H4 (cell line): ENCODE data around the gene NEAT1. TPM values are rescaled to one million over a fixed set of nuclear protein-coding genes. Genes with fewer than 3 reads are reported as not detected.
A peak's percentile ranks its signal among the peaks of the same experiment; 100 is the strongest.
"Not testable (repeated sequence)": the region's sequence is repeated elsewhere in the genome, so short reads cannot be mapped to it uniquely, and the experiment has no call there.

ENCODE experiments used
- DNase-seq: peaks from one replicate; pipeline ENCODE4 v3.0.0-alpha.2; 2015; ENCODE audit warnings: low spot score
- total RNA-seq: library from RNA; depleted of rRNA; stranded (reverse); fragments of >200 nt; shearing (Covaris generic); gene quantifications from 2 replicates; pipeline ENCODE4 v1.2.3, GENCODE V29; 2014

NEAT1 gene
- total RNA-seq, 1 experiment from 2014 or later = 3.4 TPM

DNA sequence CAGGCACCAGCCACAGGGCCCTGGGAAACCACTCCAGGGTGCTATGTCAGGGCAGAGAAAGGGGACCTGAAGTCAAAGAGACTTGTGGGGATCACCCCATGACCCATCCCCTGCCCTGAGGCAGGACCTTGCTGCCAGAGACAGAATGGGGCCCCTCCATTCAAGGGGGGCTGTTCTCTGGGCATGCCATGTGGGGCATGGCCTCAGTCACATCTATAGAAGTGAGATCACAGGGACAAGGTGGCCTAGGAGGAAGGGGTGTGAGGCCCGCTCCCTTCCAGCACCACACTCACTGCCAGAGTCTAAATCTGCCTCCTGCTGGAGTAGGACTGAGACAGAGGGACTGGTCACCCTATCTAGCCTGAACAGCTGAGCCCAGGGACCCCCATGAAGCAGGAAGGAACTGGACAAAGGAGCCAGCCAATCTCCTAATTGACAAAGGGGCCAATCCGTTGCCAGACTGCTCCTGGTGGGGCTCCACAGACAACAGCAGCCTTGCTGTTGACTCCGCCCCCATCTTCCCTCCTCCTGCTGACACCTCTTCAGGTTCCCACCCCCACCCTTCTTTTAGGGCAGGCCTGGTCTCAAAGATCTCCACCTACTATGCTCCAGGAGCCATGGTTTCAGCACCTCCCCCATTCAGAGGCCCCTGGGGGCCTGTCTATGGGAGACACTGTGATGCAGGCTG, 26.0 kb downstream of the NEAT1 start:
- DNase-seq = peak; percentile 29

DNA sequence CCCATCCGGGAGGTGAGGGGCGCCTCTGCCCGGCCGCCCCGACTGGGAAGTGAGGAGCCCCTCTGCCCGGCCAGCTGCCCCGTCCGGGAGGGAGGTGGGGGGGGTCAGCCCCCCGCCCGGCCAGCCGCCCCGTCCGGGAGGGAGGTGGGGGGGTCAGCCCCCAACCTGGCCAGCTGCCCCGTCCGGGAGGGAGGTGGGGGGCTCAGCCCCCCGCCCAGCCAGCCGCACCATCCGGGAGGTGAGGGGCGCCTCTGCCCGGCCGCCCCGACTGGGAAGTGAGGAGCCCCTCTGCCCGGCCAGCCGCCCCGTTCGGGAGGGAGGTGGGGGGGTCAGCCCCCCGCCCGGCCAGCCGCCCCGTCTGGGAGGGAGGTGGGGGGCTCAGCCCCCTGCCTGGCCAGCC, 28.7 kb downstream of the NEAT1 start:
- DNase-seq = not testable (repeated sequence)

DNA sequence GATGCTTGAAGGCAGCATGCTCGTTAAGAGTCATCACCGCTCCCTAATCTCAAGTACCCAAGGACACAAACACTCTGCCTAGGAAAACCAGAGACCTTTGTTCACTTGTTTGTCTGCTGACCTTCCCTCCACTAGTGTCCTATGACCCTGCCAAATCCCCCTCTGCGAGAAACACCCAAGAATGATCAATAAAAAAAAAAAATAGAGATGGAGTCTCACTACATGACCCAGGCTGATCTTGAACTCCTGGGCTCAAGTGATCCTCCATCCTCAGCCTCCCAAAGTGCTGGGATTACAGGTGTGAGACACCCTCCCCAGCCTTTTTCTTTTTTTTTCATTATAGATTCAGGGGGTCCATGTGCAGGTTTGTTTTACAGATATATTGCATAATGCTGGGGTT, 29.7 kb downstream of the NEAT1 start:
- DNase-seq = not testable (repeated sequence)

DNA sequence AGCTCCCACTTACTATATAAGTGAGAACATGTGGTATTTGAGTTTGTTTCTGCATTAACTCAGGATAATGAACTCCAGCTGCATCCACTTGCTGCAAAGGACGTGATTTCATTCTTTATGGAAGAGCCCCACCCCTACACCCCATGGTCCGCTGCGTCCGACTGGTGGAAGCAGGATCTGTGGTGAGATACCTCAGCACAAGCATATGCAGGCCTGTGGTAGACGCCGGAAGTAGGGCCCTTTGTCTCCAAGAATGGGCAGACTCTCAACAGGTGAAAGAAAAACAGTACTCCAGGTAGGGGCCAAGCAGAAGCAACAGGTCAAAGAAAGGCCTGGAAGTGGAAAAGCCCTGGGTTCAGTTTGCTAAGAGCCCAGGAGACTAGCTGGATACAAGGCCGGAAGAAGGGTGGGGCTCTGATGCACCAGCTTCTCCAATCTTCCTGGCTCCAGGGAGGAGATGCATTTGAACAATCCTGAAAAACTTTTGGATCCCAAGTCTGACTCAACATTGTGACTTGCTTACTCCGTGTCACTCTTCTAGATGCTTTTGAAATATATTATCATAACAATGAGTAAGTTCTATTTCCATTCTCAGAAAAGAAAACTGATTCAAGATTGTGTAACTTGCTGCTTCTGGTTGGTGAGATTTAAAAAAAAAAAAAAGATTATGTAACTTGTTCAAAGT, 30.4 kb downstream of the NEAT1 start:
- no peak for DNase-seq

DNA sequence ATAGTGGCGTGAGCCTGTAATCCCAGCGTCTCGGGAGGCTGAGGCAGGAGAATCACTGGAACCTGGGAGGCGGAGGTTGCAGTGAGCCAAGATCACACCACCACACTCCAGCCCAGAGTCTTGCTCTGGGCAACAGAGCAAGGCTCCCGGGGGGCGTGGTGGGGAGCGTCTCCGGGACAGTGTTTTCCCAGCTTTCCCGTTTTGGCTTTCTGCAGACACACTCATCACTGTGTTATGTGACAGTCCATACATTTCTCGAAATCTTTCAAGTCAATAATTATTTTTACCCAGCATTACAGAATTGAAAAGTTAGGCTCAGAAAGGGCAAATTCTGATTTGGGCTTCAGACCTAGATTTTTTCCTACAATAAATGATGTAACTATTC, 31.7 kb downstream of the NEAT1 start:
- DNase-seq = no peak

DNA sequence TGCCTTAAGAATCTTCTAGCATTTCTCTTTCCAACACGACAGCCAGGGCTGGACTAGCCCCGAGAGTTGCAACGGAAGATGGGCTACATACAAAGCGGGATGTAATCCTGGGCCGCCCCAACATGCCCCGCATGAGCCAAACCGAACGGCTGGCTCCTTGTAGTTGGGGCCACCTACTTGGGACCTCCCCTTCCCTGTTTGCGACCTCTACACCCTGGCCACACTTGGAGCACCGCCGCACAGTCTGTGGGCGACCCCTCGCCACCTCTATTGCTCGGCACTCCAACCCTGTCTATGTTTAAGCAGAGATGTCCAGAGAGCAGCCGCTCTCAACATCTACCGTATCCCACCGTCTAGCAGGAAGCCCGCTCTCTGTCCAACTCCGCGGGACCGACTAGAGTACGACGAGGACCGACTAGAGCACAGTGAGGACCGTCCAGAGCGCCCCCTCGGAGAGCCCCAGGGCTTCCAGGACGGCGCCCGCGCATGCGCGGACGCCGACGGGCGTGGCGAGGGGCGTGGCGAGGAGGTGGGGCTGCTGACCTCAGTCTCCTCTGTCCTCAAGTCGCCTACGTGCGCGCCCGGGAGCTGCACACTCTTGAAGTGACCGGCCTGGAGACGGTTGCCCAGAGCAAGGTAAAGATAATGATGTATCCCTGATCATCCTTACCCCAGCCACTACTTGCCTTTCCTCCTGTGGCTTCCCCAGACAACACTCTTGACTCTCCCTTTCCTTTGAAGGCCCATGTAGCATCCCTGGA, 32.3 kb downstream of the NEAT1 start:
- no peak for DNase-seq

DNA sequence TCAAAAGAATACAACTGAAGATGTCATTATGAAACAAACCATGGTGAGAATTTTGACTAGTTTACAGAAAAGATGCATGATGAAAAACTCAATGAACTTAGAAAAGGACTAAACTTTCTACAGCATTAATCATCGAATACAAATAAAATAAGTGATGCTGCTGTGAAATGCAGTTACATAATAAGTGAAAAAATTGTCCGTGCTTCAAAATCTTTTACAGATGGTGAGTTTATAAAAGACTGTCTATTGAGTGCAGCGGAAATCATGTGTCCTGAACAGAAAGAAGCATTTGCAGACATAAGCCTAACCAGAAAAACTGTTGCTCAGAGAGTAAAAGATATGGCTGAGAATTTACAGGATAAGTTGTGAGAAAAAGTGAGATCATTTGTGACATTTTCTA, 33.8 kb downstream of the NEAT1 start:
- no peak for DNase-seq

DNA sequence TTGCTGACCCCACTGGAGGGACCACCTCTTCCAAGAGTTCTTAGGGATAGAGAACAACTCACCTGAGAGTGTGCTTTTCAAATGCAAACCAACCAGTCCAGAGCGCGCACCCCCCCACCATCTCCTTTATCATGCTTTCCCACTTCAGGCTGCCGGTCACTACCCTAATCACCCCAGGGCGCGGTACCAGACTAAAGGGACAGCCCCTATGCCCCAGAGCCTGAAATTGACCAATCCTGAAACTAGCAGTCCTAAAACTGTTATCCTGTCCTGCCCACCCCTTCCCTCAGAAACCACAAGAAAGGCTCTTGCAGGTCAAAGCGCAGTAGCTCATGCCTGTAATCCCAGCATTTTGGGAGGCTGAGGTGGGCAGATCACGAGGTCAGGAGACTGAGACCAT, 37.0 kb downstream of the NEAT1 start:
- no peak for DNase-seq

DNA sequence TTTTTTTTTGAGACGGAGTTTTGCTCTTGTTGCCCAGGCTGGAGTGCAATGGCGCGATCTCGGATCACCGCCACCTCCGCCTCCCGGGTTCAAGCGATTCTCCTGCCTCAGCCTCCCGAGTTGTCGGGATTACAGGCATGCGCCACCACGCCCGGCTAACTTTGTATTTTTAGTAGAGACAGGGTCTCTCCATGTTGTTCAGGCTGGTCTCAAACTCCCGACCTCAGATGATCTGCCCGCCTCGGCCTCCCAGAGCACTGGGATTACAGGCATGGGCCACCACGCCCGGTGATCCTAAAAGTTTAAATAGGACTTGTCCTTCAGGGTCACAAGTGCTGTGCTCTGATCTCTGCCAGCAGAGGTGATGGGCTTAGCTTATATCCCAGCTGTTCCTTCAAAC, 42.9 kb downstream of the NEAT1 start:
- not testable (repeated sequence) for DNase-seq

DNA sequence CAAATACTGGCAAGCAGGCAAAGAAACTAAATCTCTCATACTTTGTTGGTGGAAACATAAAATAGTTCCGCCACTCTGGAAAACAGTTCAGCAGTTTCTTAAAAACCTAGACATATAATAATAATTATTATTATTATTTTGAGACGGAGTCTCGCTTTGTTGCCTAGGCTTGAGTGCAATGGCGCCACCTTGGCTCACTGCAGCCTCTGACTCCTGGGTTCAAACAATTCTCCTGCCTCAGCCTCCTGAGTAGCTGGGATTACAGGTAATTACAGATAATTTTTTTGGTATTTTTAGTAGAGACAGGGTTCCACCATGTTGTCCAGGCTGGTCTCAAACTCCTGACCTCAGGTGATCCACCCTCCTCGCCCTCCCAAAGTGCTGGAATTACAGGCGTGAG, 44.7 kb downstream of the NEAT1 start:
- DNase-seq = not testable (repeated sequence)

DNA sequence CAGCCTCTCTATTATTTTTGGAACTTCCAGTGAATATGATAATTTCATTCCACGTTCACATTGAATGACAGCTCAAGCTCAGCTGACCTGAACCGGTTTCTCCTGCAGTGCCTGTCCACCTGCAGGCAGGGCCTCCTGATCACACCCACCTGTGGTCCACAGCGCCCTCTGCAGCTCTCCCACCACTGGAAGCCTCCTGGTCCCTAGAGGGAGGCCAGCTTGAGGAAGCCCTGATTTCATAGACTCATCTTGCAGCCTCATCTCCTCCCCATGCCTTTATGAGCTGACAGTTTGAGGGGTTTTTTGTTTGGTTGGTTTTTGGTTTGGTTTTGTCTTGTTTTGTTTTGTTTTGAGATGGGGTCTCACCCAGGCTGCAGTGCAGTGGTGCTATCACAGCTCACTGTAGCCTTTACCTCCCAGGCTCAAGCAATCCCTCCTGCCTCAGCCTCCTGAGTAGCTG, 46.3 kb downstream of the NEAT1 start:
- DNase-seq = no peak

DNA sequence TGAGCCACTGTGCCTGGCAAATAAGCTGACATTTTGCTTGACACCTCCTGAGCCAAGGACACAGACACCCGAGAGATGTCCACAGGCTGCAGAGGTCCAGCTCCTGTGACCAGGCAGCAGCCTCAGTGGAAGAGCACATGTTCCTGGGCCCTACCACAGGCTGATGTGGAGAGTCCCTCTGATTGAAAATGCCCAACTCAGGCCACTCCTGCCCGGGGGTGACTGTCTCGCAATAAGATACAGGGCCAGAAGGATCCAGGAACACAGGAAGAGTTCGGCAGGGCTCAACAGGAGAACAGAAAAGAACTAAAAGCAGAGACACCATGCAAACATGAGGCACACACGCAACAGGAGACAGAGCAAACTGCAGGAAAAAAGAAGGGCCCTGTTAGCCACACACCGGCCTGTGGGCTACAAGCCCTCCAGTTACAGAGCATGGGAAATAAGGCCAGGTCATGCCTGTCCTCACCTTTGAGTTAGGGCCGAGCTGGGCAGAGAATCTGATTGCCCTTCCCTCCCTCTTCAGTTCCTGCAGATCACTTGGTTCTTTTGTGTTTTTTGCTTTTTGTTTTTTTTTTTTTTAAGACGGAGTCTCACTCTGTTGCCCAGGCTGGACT, 47.9 kb downstream of the NEAT1 start:
- DNase-seq = no peak

DNA sequence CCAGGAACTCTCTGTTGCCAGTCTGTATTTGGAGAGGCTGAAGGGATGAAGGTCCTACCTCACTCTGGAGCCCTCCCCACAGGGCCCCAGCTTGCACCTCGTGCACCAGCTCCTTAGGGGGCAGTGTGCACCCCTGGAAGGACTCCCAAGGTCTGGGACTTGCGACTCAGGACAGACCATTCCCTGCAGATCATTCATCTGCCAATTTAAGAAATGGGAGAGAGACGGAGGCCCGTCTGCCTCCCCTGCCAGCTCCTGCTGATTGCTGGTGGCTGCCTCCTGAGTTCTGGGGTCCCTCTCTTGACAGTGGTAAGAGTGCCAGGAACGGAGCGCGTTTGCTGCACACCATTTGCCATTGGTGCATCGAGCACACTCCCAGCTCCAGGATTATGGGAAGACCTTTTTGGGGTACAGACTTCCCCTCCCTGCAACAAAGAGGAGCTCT, 48.9 kb downstream of the NEAT1 start:
- DNase-seq = peak; percentile 59

DNA sequence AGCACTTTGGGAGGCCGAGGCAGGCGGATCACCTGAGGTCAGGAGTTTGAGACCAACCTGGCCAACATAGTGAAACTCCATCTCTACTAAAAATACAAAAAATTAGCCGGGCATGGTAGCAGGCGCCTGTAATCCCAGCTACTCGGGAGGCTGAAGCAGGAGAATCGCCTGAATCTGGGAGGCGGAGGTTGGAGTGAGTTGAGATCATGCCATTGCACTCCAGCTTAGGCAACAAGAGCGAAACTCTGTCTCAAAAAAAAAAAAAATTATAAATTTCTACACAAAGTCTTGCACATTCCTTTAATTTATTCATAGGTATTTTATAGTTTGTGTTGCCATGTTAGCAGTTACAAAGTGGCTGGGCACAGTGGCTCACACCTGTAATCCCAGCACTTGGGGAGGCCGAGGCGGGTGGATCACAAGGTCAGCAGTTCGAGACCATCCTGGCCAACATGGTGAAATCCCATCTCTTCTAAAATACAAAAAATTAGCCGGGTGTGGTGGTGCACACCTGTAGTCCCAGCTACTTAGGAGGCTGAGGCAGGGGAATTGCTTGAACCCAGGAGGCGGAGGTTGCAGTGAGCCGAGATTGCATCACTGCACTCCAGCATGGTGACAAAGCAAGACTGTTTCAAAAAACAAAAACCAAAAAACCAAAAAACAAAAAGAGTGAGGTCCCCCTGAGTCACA, 50.1 kb downstream of the NEAT1 start:
- not testable (repeated sequence) for DNase-seq

DNA sequence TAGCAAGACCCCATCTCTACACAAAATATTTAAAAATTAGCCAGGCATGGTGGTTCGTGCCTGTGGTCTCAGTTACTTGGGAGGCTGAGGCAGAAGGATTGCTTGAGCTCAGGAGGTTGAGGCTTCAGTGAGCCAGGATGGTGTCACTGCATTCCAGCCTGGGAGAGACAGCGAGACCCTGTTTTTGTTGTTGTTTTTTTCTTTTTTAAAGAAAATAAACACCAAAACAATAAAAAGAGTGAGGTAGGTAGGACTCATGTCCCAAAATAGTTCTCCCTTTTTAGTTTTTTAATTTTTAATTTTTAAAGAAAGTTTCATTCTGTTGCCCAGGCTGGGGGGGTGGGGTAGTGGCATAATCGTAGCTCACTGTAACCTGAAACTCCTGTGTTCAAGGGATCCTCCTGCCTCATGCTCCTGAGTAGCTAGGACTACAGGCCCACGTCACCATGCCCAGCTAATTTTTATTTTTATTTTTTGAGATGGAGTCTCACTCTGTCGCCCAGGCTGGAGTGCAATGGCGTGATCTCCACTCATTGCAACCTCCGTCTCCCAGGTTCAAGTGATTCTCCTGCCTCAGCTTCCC, 50.8 kb downstream of the NEAT1 start:
- no peak for DNase-seq

DNA sequence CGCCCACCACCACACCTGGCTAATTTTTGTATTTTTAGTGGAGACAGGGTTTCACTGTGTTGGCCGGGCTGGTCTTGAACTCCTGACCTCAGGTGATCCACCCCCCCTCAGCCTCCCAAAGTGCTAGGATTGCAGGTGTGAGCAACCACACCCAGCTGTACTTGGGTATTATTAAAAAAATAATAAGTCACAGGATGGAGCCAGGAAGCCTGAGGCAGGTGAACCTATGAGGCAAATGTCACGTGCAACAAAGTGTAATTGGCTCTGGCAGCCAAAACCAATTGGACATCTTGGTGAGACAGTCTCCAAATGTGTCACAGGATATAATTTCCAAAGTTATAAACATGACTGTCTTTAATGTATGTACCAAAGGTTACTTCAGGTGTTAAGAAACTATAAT, 52.3 kb downstream of the NEAT1 start:
- no peak for DNase-seq

DNA sequence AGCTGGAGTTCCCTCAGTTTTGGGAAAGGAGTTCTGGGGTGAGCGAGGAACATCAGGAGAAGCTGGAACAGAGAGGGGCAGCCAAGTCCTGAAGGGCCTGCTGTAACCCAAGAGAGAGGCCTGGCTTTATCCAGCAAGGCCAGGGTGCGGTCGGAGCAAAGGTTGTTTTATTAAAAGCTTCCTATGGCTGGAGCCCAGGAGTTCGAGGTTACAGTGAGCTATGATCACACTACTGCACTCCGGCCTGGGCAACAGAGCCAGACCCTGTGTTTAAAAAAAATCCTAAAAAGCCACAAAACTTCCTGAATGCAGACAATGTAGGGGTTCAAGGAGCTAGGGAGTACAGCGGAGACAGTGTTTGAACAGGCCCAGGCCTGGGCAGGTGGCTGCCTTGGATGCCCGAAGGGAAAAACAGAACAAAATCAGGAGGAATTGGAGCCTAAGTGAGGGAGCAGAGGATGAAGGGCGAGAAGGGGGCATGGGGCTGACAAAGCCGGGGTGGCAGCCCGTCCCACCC, 54.1 kb downstream of the NEAT1 start:
- no peak for DNase-seq

DNA sequence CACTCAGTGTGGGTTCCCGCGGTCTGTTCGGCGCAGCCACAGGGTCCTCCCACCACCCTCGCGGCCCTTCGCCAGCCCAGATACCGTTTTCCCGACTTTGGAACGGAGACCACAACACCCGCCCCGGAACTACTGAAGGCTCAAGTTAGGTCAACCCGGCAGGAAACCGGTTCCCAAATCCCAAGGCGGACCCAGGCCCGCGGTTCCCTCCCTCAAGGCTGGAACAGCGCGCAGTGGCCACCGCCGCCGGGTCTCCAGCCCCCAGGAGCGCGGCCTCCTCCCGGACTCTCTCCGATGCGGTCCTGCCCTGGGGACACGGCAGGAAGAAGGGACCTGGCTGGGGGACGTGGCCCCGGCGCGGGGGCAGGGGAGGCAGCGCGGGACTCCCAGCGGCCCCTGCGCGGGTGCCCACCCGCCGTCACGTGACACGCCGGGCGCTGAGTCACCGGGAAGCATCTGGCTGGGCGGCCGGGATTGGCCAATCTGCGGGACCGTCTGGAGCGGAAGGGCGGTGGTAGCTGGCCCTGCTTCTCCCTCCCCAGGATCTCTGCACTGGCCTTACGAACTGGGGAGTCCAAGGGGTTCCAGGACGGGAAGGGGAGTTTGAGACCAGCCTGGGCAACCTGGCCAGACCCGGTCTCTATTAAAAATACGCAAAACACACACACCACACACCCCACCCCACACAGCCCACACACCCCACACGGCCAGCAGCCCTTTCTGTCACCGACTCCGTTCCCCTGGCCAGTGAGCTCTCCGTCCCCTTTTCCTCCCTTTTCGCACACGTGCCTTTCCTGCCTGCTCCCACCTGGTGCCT, 54.8 kb downstream of the NEAT1 start:
- peak; percentile 91 for DNase-seq

DNA sequence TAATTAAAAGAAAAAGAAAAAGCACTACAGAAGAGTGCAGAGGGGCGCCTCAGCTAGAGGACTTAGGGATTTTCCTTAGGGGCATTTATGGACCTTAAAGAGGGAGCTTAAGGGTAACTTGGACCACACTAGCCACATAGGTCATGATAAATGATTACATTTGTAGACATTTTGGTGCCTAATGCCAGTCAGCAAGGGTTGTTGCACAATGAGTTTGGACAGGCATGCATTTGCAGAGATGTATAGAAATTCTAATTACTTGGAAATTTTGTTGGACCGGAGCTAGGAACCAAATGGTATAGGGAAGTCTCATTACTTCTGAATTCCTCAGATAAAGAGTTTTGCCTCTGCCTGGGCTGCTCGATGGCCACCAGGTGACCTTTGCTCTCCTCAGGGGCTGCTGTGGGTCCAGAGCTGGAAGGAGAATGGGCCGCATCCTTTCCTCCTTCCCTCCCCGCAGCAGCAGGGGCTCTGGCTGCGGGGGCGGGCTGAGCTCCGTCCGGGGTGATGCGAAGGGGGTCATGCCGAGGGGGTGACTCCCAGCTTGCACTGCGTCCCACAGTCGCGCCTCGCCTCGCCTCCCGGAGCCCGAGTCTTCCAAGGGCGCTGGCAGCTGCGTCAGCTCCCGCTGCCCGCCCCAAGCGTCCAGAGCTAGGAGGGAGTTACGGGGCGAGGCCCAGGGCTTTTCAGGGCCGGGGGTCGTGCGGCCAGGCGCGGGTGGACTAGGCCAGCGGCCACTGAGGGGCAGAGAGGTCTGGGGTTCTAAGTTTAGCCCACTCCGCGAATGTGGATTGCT, 56.0 kb downstream of the NEAT1 start:
- DNase-seq = no peak
